Cardiac fibroblast (primary cell): ENCODE results near the gene PDZD8.

Experiments used
- DNase-seq, 2 donors: peaks; one replicate each; pipeline versions ENCODE4 v3.0.0 to v3.0.0-alpha.2; 2010; ENCODE audit warnings: low read depth in 2 of 2
- H3K4me3 ChIP-seq, 2 donors: replicated peaks in 1 of 2; 1 replicate in 1 of 2; 2 replicates in 1 of 2; pipeline ENCODE4 v1.5.1; 2011; ENCODE audit warnings: low read depth in 2 of 2, low read length in 2 of 2, mild to moderate bottlenecking in 2 of 2, moderate library complexity in 1 of 2
- CTCF ChIP-seq: IDR thresholded peaks from one replicate; pipeline ENCODE4 v1.5.1; 2011; ENCODE audit warnings: low read depth, mild to moderate bottlenecking, low read length, inconsistent platforms

PDZD8 gene

GRCh38 chr10:117370205-117370604, 5.0 kb downstream of the PDZD8 start:
- peak; percentile 32 to 82 for DNase-seq
- no peak for TF ChIP-seq CTCF
- H3K4me3 ChIP-seq, result no peak overlapping the region

GRCh38 chr10:117367718-117368117, 7.5 kb downstream of the PDZD8 start:
- no peak for TF ChIP-seq CTCF
- DNase-seq, result no peak
- H3K4me3 ChIP-seq, result no peak overlapping the region

GRCh38 chr10:117366741-117367140, 8.5 kb downstream of the PDZD8 start:
- no peak for TF ChIP-seq CTCF
- DNase-seq, result no peak
- no peak overlapping the region for H3K4me3 ChIP-seq

GRCh38 chr10:117365612-117366011, 9.6 kb downstream of the PDZD8 start:
- TF ChIP-seq CTCF, result no peak
- no peak for DNase-seq
- no peak overlapping the region for H3K4me3 ChIP-seq

GRCh38 chr10:117364110-117364960, 10.9 kb downstream of the PDZD8 start:
- DNase-seq, result peak; percentile 46 to 50
- no peak for TF ChIP-seq CTCF
- no peak overlapping the region for H3K4me3 ChIP-seq

- DNase-seq, result peak in 1 of 2 donors; percentile 80
- no peak for TF ChIP-seq CTCF
- no peak overlapping the region for H3K4me3 ChIP-seq
Observed at GRCh38 chr10:117363028-117363427, 12.2 kb downstream of the PDZD8 start.

- no peak for TF ChIP-seq CTCF
- DNase-seq, result peak; percentile 31 to 53
- no peak overlapping the region for H3K4me3 ChIP-seq
Observed at GRCh38 chr10:117362313-117362712, 12.9 kb downstream of the PDZD8 start.
